ENCODE data around the gene DMTF1.
A peak's percentile ranks its signal among the peaks of the same experiment; 100 is the strongest.
"Not testable (repeated sequence)": the region's sequence is repeated elsewhere in the genome, so short reads cannot be mapped to it uniquely, and the experiment has no call there.

Gene DMTF1

DNA sequence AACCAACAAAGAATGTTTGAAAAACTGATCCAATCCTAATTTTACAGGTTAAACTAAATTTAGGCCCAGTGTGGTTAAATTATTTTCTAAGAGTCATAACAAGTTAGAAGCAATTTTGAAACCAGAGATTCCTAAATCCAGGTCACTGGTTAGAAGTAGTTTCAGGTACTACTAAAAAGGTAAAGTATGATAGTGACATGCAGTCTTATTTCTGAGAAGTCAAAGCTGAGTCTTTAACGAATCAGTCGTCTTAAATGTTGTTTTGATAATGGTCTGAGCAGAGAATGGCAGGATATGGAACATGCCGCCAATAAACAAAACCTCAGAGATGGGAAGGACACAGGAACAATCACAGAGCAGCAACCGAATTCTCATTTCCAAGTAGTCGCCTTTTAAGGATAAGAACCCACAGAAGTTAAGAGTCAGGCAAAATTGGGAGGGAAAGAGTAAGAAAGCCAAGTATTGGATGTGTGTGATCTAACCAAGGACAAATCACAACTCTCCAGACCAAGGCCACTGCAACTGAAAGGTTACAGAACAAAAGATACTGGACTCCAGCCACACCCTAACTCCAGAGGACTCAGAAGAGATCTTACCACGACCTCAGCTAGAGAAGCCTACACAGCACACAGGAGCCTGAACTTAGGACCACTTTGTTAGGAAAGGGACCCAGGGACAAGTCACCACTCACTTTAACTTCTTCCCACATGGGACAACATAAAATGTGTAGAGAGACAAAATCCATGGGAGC, 47.6 kb downstream of the DMTF1 start:
- DNase-seq, result no peak

DNA sequence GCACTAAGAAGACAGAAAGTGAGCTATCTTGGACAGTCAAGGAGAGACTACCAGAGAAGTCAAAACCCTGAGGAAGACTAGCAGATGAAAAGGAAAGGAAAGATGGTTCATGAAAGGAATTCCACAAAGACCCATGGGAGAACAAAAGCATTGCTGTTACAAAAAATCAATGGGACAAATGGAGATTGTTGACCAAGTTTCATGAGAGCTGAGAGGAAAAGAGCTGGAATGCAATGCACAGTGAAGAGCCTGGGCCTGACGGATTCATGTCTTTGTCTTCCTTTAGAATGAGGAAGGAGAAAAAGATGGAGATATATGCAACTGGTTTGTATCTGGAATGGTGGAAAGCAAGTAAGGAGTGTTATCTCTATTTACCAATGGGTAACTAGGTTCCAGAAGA, 50.0 kb downstream of the DMTF1 start:
- DNase-seq, result no peak

DNA sequence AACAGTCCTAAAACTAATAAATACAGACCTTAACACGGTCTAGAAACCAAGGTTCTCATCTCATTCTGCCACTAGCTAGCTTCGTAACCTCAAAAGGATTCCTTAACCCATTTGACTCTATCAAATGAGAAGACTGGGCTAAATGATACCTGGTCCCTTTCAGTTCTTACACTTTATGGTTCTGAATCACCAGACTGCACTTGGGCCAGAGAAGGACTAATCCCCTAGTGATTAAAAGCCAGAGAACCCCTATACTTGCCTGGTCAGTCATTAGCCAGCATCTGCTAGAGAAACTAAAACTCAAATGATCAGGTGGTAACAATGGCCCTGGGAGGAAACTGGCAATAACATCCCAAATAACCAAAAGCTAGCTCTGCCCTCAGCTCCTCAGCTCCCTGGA, 50.5 kb downstream of the DMTF1 start:
- no peak for DNase-seq

DNA sequence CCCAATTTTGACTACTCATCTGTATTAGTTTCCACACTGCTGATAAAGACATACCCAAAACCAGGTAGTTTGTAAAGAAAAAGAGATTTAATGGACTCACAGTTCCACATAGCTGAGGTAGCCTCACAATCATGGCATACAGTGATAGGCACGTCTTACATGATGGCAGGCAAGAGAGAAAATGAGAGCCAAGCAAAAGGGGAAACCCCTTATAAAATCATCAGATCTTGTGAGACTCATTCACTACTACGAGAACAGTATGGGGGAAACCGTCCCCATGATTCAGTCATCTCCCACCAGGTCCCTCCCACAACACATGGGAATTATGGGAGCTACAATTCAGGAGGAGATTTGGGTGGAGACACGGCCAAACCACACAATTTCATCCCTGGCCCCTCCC, 51.7 kb downstream of the DMTF1 start:
- not testable (repeated sequence) for DNase-seq

DNA sequence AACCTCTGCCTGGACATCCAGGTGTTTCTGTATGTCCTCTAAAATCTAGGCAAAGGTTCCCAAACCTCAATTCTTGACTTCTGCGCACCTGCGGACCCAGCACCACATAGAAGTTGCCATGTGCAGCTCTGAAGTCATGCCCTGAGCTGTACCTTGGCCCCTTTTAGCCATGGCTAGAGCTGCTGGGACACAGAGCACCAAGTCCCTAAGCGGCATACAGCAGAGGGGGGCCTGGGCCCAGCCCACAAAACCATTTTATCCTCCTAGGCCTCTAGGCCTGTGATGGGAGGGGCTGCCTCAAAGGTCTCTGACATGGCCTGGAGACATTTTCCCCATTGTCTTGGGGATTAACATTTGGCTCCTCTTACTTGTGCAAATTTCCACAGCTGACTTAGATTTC, 52.7 kb downstream of the DMTF1 start:
- no peak for DNase-seq

DNA sequence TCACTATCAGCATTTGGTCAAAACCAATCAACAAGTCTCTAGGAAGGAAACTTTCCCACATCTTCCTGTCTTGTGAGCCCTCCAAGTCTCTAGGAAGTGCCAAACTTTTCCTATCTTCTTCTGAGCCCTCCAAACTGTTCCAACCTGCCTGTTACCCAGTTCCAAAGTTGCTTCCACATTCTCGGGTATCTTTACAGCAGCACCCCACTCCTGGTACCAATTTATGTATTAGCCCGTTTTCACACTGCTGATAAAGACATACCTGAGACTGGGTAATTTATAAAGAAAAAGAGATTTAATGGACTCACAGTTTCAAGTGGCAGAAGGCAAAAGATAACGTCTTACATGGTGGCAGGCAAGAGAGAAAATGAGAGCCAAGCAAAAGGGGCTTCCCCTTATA, 53.4 kb downstream of the DMTF1 start:
- DNase-seq, result not testable (repeated sequence)

DNA sequence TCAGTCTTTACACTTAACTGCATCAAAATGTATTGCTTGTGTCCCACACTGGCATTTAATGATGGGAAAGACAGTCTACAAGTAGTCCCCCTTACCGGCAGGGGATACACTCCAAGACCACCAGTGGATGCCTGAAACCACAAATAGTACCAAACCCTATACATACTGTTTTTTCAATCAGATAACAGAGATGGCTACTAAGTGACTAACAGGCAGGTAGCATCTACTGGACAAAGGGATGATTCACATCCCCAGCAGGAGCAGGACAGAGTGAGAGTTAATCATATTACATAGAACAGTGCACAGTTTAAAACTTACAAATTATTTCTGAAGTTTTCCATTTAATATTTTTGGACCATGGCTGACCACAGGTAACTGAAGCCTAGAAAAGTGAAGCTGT, 54.1 kb downstream of the DMTF1 start:
- no peak for DNase-seq

DNA sequence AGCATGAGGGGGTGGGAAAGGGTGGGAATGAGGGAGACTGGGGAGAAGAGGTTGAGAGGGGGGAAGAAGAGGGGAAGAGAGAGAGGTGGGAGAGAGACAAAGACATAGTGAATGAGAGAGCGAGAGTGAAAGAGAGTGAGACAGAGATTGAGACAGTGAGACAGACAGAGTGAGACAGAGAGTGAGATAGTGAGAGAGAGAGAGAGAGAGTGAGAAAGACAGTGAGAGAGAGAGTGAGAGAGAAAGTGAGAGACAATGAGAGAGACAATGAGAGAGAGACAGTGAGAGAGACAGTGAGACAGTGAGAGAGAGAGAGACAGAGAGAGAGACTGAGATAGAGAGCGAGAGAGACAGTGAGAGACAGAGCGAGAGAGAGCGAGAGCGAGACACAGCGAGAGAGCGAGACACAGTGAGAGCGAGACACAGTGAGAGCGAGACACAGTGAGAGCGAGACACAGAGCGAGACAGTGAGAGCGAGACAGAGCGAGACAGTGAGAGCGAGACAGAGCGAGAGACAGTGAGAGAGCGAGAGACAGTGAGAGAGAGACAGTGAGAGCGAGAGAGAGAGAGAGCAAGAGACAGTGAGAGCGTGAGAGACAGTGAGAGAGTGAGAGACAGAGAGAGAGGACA, 57.2 kb downstream of the DMTF1 start:
- DNase-seq, result no peak

DNA sequence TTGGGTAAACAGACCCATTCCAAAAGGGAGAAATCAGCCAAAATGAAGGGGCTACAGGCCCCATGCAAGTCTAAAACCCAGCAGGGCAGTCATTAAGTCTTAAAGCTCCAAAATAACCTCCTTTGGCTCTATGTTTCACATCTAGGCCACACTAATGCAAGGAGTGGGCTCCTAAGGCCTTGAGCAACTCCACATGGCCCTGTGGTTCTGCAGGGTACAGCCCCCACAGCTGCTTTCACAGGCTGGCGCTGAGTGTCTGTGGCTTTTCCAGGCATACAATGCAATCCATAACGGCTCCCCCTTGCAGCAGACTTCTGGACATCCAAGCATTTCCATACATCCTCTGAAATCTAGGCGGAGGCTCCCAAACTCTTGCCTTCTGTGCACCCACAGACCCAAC, 58.3 kb downstream of the DMTF1 start:
- DNase-seq, result no peak

DNA sequence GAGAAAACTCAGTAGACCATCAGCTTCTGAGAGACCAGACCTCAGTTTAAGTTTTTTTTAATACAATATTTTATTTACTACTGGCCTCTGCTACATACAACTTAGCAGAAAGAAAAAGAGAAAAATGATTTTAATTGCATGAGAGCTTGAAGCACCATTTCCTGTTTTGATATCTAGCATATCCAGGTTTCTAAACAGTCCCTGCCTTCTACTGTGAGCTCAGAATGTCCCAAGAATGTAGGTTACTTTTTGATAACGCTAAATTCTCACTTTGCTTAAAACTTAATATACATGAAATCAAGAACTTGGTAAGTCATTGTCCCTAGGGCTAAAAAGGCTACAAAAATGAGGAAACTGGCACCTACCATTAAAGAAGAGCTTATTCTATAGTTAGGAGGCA, 60.2 kb downstream of the DMTF1 start:
- no peak for DNase-seq

DNA sequence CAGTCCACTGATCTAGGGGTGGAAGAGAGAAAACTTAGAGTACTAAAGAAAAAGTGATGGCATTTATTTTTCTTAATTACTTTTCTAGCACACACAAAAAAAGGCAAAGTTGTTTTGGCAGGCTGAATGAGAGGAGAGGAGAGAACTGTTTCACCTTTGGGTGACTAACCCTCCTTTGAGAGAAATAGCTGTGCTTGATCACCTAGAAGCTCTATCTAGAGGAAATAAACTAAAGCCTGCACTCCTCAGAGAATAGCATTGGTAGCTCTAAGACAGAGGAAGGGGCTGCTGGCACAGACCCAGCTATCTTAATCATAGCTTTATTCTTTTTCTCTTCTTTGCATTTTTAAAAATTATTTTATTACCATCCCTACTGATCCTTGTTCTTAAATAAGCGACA, 61.0 kb downstream of the DMTF1 start:
- no peak for DNase-seq

DNA sequence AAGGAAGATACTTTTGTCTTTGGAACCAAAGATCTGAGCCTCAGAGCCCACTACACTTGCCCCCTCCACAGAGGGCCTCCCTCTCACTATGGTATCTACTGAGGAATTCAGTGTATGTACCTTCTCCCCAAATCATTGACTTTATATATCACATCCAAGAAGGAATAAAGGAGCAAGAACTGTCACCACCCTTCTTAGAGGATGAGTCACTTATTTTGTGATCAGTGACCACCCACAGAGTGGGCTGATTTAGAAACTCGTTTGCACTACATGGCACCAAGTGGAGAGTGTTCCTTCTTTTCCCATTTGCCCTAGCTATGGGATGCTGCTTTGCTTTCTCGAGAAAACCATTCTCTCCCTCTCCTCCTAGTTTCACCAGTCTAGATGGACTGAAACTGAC, 61.6 kb downstream of the DMTF1 start:
- no peak for DNase-seq

DNA sequence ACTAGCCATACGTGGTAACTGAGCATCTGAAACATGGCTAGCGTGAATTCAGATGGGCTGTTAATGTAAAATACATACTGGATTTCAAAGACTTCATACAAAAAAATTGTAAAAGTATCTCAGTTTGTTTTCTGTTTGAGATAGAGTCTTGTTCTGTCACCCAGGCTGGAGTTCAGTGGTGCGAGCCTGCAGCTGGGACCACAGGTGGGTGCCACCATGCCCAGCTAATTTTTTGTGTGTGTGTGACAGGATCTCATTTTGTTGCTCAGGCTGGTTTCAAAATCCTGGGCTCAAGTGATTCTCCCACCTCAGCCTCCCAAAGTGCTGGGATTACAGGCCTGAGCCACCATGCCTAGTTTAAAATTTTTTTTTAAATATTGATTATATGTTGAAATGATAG, 62.8 kb downstream of the DMTF1 start:
- DNase-seq, result no peak

DNA sequence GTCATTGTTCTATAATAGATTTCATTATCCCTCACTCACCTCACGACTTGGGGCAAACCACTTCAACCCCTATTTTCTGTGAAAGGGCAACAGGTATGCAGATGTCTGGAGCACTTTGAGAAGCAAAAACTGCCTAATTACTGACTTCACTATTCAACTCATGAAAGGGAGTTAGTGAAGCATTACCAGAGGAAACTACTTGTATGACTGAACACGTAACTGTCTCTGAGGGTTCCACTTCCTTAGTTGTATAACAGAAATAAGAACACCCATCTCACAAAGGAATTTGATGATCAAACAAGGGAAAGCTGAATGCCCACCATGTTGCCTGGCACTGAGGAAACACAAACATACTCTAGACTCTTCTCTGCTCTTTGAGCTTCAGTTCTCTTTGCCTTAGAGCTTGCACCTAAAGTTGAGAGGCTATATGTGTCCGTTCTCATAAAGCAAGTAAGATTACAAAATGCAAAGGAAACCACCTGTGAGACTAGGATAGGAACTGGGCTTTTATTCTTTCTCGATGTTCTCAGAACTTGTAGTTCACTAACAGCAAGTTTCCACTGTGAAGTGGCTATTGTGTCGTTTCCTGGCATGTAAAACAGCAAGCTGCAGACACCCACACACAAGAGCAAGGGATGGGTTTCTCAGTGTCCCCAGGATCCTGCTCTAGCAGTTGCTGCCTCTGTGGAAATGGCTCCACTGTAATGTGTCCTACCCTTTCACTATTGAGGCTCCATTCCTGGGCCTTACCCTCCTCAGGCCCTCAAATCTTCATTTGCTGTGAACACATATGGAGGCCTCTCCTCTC, 64.7 kb downstream of the DMTF1 start:
- DNase-seq, result no peak

DNA sequence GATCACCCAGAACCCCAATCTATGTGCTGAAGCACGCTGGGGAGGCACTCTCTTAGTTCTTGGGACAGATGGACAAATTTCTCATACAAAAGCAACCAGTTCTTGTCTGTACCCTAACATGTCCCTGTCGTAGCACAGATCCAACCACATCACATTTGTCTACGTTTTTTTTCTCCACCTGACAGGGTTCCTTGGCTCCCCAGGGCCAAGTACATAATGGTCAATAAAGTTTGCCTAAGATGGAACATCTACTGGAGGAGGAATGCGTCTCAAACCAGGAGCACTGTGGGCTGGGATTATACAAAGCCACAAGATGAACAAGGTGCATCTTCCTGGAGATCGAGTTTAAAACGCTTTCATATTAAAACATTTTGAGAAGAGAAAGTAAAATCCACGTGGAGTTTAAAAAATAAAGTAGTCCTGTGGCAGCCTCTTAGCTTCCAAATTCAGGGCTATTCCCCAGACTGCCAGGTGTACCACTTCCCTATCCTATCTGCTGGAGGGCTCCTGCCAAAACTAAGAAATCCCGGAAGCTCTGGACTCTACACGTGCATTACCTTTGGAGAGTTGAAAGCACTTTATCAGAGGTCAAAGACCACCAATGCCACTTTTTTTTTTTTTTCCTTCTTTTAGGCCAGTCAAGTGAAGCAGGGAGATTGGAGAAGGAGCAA, 65.9 kb downstream of the DMTF1 start:
- DNase-seq, result no peak

DNA sequence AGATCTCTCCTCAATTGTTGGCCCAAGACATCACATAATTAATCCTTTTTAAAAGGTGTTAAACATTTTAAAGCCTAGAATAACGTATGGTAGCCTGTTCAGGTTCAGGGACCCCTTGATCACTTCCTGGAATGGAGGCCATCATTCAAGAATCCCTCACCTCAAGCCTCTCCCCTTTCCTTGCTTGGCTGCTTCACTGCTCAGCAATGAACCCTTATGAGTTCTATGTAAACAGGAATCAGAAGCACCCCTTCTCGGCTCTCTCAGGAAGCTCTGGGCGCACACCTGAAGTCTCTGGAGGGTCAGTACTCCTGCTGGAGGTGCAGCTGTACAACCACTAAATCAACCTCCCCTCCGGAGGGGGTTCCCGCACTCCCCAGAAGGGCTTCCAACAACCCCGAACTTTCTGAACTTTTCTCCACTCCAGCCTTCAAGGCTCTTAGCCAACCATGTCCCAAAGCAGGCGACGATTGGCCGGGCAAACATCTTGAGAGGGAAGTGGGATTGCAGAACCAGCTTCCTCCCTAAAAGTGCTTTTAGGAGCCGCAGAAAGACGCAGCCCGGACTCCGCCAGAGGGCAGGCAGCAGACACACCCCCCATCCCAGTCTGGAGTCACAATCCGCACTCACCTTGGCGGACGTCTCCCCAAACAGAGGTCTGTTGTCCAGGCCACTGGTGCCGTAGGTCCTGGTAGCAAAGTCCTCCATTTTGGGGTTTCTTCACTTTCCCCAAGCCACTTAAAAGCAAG, 66.7 kb downstream of the DMTF1 start:
- no peak for DNase-seq

DNA sequence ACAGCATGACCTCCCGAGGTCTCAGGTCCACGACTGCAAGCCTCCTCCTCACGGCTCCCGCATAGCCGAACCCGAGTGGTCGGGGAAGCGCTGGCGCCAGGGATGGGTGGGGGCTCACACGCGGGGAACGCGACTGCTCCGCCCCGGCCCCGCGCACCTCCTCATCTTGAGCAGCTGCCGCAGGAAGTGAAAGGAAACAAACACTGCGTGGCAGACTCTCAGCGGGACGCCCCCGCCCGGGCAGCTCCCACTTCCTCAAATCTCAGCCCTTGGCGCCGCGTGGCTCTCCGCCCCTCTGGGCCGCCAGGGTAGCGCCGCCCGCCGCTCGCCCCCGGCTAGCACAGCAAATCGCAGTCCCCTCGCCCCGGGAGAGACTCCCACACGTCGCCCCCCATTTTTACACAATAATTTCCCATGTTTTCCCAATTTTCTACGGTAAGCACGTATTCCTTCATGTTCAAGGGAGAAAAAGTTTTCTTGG, 67.3 kb downstream of the DMTF1 start, which contains the start of gene TMEM243:
TMEM243 (minus strand) TSS at position 188 of the 481 bp plus-strand sequence. CDS start 229 bp downstream, outside the sequence.
- DNase-seq, result peak; percentile 44

DNA sequence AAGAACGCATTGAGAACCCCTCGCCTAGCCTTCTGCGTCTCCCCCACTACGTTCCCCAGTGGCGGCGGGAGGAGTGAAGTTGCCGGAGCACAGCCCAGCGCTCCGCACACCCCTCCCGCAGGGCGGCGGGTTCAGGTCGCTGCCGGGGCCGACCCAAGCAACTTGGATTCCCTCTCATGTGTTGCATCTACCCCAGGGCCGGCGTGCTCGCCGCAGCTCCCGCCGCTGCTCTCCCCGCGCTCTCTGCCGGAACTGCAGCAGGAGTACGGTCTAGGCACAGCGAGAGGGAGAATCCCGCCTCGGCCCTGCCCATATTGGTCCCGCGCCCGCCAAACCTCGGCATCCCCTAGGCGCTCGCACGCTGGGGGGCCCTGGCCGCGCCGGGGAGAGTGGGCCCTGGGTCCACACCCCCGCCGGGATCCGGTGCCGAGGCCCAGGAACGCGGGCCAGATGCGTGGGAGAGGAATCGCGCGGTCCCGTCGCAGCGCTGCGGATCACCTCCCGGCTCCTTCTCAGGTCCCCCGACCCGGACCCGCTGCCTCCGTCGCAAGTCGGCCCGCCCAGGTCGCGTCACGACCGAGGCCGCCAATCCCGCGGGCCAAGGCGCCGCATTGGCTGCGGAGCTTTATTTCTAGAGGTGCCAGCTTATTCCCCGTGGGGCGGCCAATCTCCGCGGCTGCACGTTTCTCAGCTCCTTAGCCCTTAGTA, 67.9 kb downstream of the DMTF1 start:
- DNase-seq, result peak; percentile 85

DNA sequence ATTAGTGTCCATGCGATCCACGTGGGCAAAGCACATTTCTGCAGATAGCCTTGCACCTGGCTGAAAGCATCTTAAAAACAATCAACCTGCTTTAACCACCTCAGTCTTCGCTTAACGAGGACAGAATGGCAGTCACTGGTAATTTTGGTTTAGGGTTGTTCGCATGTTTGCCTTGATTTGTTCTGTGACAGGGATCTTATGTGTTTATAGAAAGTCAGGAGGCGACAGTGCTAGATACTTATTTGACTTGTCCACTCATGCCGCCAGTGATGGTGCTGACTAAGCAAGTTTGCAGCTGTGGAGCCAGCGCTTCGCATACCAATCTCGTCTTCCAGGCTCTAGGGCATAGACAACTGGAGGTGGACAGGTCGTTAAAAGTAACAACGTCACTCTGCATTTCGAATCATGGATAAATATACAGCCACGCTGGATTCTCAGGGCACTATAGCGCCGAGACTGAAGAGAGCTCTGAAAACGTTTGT, 68.5 kb downstream of the DMTF1 start:
- DNase-seq, result peak; percentile 63

DNA sequence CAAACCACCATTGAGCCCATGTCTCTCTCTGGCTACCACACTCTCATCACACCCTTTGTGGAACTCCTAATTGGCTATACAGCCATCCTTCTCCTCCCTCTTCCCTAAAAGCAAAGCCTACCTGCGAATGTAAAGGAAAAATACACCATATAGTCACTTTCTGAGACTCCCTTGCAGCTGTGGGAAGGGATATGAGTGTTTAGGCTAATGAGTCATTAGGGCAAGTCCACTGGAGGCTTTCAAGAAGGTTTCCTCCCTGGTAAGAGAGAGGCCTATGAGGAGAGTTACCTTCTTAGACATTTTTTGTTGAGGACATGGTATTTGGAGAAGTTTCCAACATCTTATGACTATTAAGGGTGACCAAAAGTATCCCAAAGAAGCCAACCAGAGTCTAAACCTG, 71.4 kb downstream of the DMTF1 start:
- DNase-seq, result no peak

DNA sequence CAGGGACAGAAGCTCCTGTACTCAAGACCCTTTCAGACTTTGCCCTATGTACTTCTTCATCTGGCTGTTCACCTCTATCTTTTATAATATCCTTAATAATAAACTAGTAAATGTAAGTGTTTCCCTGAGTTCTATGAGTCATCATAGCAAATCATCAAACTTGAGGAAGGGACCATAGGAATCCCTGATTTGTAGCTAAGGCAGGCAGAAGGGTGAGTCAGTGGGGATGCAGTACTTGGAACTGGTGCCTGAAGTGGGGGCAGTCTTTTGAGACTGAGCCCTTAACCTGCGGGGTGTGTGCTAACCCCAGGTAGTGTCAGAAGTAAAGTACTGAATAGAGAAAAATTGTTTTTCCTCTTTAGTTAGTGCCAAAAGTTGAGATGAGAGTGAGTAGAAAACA, 73.4 kb downstream of the DMTF1 start:
- DNase-seq, result no peak

DNA sequence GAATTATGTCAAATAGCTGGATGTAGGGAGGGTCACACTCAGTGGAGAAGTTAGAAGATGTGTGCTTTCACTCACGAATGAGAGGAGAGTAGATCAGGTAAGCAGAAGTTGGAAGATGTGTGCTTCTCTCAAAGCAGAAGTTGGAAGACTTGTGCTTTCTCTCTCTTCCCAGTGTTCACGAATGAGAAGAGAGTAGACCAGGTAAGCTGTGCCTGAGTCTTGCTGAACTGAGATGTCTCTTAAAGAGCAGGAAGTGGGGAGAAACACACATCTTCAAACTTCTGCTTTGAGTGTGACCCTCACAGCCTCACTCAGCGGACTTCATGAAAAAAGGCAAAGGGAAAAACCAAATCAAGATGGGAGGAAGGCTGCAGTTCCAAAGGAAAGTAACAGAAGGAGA, 74.2 kb downstream of the DMTF1 start:
- no peak for DNase-seq

All from NCI-H1092 treated with DMSO at 0.1 percent for 48 hours (cell line).